ENCODE data around the gene FAM50B.

Gene FAM50B

DNA sequence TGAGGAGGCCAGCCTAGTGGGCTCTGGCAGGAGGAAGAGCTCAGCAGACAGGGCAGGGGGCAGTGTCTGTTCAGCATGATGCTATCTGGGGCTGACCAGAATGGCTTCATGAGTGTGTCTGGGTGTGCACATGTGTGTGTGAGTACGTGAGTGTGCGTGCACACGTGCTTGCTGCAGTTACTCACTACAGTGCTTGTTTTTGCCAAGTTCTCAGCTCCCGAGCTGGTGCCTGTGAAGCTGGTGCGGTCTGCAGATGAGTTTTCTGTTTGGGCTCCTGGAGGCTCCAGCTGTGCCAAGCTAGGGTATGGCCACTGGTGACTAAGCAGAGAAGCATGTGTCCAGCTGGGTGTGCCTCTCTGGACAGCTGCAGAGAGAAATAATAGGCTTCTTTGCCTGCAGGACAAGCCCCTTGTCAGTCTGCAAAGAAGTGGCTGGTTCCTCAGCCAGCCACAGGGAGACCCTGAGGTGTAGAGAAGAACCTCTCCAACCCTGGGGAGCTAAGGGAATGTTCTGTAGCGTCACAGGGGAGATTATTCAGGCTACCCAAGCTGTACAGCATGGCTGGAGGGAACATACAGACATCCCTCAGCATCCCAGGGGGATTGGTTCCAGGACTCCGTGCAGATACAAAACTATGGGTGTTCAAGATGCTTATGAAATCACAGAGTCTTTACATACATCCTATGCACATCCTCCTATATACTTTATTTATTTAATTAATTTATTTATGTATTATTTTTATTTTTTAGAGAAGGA lies 40.2 kb upstream of the FAM50B start:
- TF ChIP-seq RAD21 (IDR thresholded peaks at IDR 0.05; ENCODE audit: low read depth) (no peak), YY1 (IDR thresholded peaks at IDR 0.05; ENCODE audit: low read depth) (0 out of 2 replicates have a peak, but pooled peaks have one; percentile 51), ZBTB7A (IDR thresholded peaks at IDR 0.05; ENCODE audit: low read depth) (peak; percentile 57; the same call in 1 of the 2 replicates), TAF1 (IDR thresholded peaks at IDR 0.05; ENCODE audit: low read depth) (no peak), TEAD4 (IDR thresholded peaks at IDR 0.05) (peak; percentile 93), FOXM1 (IDR thresholded peaks at IDR 0.05; ENCODE audit: borderline replicate concordance, low read depth) (no peak), EP300 (IDR thresholded peaks at IDR 0.05; ENCODE audit: borderline replicate concordance) (peak; percentile 71), NFIC (IDR thresholded peaks at IDR 0.05) (peak; percentile 53; the same call in 1 of the 2 replicates), CREB1 (IDR thresholded peaks at IDR 0.05; ENCODE audit: low read depth) (no peak), TCF12 (IDR thresholded peaks at IDR 0.05; ENCODE audit: low read depth) (peak; percentile 91)
- TF ChIP-seq, protein P1, sequence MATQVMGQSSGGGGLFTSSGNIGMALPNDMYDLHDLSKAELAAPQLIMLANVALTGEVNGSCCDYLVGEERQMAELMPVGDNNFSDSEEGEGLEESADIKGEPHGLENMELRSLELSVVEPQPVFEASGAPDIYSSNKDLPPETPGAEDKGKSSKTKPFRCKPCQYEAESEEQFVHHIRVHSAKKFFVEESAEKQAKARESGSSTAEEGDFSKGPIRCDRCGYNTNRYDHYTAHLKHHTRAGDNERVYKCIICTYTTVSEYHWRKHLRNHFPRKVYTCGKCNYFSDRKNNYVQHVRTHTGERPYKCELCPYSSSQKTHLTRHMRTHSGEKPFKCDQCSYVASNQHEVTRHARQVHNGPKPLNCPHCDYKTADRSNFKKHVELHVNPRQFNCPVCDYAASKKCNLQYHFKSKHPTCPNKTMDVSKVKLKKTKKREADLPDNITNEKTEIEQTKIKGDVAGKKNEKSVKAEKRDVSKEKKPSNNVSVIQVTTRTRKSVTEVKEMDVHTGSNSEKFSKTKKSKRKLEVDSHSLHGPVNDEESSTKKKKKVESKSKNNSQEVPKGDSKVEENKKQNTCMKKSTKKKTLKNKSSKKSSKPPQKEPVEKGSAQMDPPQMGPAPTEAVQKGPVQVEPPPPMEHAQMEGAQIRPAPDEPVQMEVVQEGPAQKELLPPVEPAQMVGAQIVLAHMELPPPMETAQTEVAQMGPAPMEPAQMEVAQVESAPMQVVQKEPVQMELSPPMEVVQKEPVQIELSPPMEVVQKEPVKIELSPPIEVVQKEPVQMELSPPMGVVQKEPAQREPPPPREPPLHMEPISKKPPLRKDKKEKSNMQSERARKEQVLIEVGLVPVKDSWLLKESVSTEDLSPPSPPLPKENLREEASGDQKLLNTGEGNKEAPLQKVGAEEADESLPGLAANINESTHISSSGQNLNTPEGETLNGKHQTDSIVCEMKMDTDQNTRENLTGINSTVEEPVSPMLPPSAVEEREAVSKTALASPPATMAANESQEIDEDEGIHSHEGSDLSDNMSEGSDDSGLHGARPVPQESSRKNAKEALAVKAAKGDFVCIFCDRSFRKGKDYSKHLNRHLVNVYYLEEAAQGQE (IDR thresholded peaks at IDR 0.05; ENCODE audit: low read depth) = no peak
- TF ChIP-seq, protein P2, sequence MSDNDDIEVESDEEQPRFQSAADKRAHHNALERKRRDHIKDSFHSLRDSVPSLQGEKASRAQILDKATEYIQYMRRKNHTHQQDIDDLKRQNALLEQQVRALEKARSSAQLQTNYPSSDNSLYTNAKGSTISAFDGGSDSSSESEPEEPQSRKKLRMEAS (IDR thresholded peaks at IDR 0.05) = peak; percentile 77

DNA sequence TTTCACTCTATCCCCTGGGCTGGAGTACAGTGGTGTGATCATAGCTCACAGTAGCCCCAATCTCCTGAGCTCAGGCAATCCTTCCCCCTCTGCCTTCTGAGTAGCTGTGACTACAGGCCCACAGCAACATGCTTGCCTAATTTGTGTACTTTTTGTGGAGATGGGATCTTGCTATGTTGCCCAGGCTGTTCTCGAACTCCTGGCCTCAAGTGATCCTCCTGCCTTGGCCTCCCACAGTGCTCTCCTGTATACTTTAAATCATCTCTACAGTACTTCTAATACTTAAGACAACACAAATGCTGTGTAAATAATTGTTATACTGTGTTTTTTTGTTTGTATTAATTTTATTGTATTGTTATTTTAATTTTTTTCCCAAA lies 39.7 kb upstream of the FAM50B start:
- no peak for TF ChIP-seq EGR1 (IDR thresholded peaks at IDR 0.05)
- no peak for TF ChIP-seq TCF12 (IDR thresholded peaks at IDR 0.05; ENCODE audit: low read depth)
- TF ChIP-seq CREB1 (IDR thresholded peaks at IDR 0.05; ENCODE audit: low read depth) = no peak
- TF ChIP-seq, protein P3, sequence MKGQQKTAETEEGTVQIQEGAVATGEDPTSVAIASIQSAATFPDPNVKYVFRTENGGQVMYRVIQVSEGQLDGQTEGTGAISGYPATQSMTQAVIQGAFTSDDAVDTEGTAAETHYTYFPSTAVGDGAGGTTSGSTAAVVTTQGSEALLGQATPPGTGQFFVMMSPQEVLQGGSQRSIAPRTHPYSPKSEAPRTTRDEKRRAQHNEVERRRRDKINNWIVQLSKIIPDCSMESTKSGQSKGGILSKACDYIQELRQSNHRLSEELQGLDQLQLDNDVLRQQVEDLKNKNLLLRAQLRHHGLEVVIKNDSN (IDR thresholded peaks at IDR 0.05) = no peak
- TF ChIP-seq ZBTB7A (IDR thresholded peaks at IDR 0.05; ENCODE audit: low read depth) = no peak
- TF ChIP-seq, protein P1 (IDR thresholded peaks at IDR 0.05; ENCODE audit: low read depth) = no peak
- TF ChIP-seq NFIC (IDR thresholded peaks at IDR 0.05) = no peak
- no peak for TF ChIP-seq TAF1 (IDR thresholded peaks at IDR 0.05; ENCODE audit: low read depth)
- no peak for TF ChIP-seq FOXM1 (IDR thresholded peaks at IDR 0.05; ENCODE audit: borderline replicate concordance, low read depth)

DNA sequence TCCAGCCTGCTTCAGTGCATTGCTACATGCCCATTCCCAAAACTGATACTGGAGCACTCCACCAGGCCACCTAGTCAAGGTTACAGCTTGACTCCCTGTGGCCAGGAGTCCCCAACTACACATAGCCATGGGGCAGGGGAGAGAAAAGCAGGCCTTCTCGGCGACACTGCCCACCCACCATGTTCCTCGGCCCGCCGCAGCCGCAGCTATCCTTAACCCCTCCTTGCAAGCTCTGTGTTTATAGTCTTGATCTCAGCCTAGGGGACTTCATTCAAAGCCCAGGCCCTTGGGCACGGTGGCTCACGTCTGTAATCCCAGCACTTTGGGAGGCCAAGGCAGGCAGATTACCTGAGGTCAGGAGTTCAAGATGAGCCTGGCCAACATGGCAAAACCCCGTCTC lies 39.2 kb upstream of the FAM50B start:
- TF ChIP-seq, protein P1 (IDR thresholded peaks at IDR 0.05; ENCODE audit: low read depth) = no peak
- TF ChIP-seq NFIC (IDR thresholded peaks at IDR 0.05) (no peak), FOXM1 (IDR thresholded peaks at IDR 0.05; ENCODE audit: borderline replicate concordance, low read depth) (no peak), ZBTB7A (IDR thresholded peaks at IDR 0.05; ENCODE audit: low read depth) (no peak)
- TF ChIP-seq, protein P2 (IDR thresholded peaks at IDR 0.05) = no peak

DNA sequence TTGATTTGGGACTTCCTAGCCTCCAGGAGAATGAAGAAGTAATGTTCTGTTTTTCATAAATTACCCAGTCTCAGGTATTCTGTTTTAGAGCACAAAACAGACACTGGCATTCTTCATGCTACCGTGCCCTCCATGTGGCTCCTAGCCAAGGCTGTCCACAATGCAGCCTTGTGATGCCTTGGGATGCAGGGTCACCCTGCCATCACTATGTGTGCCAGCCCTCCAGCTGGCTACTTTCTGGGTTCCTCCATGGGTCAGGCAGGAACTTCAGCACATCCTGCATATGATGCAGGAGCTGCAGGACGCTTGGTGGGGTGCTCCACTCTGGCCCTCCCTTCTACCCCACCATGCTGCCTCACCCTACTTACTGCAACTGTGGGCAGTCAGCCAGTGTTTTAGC lies 38.0 kb upstream of the FAM50B start:
- TF ChIP-seq, protein P3 (IDR thresholded peaks at IDR 0.05) = no peak
- TF ChIP-seq FOXM1 (IDR thresholded peaks at IDR 0.05; ENCODE audit: borderline replicate concordance, low read depth) = no peak
- TF ChIP-seq, protein P1 (IDR thresholded peaks at IDR 0.05; ENCODE audit: low read depth) = no peak

Measured in Ishikawa (cell line).